T1000 (cell line): ENCODE measurements around the gene LAMC2.
"Not testable (repeated sequence)": the region's sequence is repeated elsewhere in the genome, so short reads cannot be mapped to it uniquely, and the experiment has no call there.

Experiments used
- DNase-seq: peaks from one replicate; lab custom pipeline; 2025; ENCODE audit warnings: mixed read lengths; lab: John Stamatoyannopoulos, UW

LAMC2 gene

GRCh38 chr1:183238071-183238470 lies 52.0 kb downstream of the LAMC2 start:
- peak; percentile 7 for DNase-seq

DNA sequence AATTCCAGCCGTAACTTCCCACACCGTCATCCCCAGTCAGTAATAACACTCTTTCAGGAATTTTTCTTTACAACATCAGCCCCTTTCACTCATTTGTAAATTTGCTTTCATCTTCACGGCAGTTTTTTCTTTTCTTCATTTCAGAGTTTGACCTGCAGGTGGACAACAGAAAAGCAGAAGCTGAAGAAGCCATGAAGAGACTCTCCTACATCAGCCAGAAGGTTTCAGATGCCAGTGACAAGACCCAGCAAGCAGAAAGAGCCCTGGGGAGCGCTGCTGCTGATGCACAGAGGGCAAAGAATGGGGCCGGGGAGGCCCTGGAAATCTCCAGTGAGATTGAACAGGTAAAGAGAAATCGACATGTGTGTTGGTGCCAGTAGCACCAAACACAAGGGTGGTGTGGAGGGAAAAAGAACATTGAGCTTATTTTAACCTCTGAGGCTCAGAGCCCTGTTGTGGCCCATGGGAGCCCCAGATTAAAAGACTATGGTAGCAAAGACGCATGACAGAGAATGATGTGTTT lies 53.2 kb downstream of the LAMC2 start:
- DNase-seq = no peak

DNA sequence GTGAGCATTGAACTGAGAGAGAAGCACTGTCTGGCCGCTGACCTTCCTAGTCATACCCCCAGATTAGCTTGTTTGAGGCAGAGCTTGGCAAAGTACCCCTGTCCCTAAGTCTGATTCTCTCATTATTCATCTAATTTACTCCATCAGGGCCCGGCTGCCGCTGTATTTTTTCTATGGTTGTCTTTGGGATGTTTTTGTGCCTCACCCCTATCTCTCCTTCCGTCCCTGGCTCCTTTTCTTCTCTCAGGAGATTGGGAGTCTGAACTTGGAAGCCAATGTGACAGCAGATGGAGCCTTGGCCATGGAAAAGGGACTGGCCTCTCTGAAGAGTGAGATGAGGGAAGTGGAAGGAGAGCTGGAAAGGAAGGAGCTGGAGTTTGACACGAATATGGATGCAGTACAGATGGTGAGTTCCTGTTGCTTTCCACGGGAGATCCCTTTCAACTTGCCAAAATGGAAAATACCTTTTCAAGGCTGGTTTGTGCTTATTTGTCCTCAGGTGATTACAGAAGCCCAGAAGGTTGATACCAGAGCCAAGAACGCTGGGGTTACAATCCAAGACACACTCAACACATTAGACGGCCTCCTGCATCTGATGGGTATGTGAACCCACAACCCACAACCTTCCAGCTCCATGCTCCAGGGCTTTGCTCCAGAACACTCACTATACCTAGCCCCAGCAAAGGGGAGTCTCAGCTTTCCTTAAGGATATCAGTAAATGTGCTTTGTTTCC lies 53.9 kb downstream of the LAMC2 start:
- DNase-seq = no peak

DNA sequence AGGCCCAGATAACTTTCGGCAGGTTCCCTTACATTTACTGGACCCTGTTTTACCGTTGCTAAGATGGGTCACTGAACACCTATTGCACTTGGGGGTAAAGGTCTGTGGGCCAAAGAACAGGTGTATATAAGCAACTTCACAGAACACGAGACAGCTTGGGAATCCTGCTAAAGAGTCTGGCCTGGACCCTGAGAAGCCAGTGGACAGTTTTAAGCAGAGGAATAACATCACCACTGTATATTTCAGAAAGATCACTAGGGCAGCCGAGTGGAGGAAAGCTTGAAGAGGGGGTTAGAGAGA lies 54.4 kb downstream of the LAMC2 start:
- DNase-seq = no peak

DNA sequence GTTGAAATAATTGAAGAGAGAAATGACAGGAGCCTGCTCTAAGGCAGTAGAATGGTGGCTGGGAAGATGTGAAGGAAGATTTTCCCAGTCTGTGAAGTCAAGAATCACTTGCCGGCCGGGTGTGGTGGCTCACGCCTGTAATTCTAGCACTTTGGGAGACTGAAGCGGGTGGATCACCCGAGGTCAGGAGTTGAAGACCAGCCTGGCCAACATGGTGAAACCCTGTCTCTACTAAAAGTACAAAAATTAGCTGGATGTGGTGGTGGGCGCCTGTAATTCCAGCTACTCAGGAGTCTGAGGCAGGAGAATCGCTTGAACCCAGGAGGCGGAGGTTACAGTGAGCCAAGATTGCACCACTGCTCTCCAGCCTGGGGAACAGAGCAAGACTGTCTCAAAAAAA lies 54.8 kb downstream of the LAMC2 start:
- not testable (repeated sequence) for DNase-seq

GRCh38 chr1:183241471-183241870 lies 55.4 kb downstream of the LAMC2 start:
- no peak for DNase-seq

- DNase-seq = no peak
These were observed 56.5 kb downstream of the LAMC2 start for GRCh38 chr1:183242556-183242955.

GRCh38 chr1:183243161-183244050 lies 57.3 kb downstream of the LAMC2 start:
- DNase-seq = no peak

DNA sequence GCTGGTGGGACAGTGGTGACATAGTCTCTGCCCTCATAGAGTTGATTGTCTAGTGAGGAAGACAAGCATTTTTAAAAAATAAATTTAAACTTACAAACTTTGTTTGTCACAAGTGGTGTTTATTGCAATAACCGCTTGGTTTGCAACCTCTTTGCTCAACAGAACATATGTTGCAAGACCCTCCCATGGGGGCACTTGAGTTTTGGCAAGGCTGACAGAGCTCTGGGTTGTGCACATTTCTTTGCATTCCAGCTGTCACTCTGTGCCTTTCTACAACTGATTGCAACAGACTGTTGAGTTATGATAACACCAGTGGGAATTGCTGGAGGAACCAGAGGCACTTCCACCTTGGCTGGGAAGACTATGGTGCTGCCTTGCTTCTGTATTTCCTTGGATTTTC lies 58.4 kb downstream of the LAMC2 start:
- no peak for DNase-seq

DNA sequence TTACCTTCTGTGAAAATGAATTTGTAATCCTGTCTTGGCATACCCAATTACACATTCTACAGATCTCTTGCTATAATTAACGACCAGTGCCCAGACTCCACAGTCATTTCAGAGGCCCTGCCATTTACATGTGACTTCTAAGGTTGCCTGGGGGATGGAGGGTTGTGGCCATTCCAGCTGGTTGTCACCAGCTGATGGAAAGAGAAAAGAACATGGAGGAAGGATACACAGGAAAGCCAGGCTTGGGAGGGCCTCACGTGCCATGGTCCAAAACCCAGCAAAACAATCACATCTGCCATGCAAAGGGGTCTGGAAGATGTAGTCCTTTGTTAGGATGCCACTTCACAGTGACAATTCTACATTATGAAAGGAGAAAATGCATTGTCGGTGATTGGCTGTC lies 59.3 kb downstream of the LAMC2 start:
- no peak for DNase-seq

DNA sequence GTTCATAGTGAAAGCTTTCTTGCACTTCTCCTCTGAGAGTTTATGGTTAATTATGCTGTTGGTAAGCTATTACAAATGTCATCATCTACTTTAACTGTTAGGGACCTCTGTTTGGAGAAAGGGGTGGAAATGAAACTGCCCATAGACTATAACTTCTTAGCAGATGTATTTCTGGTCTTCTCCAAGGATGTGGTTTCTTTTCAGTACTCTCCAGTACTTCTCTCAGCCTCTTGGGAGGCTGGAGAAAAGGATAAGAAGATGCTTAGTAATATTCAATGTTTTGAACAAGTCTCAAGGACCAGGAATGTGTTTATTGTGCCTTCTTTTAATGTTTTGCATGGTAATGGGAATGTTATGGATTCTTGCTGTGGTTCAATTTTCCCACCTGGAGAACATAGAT lies 60.4 kb downstream of the LAMC2 start:
- no peak for DNase-seq

DNA sequence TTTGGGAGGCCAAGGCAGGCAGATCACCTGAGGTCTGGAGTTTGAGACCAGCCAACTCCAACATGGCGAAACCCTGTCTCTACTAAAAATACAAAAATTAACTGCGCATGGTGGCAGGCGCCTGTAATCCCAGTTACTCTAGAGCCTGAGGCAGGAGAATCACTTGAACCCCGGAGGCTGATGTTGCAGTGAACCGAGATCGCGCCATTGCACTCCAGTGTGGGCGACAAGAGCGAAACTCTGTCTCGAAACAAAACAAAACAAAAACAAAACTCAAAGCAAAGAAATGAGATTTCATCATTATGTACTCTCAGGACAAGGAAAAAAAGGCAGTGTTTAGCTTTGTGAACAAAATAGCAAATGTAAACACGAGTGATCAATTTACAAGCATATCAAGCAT lies 61.0 kb downstream of the LAMC2 start:
- DNase-seq = no peak

- DNase-seq = no peak
These were observed 61.4 kb downstream of the LAMC2 start for GRCh38 chr1:183247484-183247883.

GRCh38 chr1:183247931-183248330 lies 61.9 kb downstream of the LAMC2 start:
- DNase-seq = no peak

GRCh38 chr1:183248989-183249691 lies 63.1 kb downstream of the LAMC2 start:
- no peak for DNase-seq

GRCh38 chr1:183249941-183250452 lies 63.9 kb downstream of the LAMC2 start:
- DNase-seq = no peak

DNA sequence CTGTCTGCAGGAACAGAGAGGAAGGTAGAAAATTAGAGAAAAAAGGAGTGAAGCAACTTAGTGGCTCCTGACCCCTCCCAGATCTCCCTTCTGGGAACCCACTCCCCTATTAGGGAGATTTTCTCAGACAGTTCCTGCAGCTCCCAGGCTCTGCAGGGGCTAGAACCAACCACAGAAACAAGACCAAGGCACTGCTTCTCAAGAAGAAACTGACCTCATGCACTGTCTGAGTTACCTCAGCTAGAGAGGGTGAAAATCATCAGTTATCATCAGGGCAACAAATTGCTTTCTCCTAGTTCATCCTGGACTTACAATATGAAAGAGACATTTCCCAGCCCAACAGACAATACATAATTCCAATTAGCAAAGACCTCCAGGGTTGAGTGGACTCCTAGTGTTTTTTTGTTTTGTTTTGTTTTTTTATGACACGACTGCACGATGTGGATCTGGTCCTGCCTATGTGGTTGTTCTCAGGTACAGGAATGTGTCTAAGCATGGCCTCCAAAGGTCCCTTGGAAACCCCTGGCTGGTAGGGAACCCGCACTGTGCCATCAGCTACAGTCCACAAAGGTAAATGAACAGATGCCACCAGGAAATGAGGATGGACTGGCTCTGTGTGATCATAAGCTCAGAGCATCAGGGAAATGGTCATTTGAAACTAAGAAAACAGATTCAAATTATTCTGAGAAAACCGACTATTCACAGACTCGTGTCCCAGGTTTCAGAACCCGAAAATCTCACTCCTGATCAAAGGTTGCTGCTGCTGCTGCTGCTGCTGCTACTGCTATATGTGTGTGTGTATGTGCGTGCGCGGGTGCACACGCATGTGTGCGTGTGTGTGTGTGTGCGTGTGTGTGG lies 65.3 kb downstream of the LAMC2 start:
- no peak for DNase-seq

DNA sequence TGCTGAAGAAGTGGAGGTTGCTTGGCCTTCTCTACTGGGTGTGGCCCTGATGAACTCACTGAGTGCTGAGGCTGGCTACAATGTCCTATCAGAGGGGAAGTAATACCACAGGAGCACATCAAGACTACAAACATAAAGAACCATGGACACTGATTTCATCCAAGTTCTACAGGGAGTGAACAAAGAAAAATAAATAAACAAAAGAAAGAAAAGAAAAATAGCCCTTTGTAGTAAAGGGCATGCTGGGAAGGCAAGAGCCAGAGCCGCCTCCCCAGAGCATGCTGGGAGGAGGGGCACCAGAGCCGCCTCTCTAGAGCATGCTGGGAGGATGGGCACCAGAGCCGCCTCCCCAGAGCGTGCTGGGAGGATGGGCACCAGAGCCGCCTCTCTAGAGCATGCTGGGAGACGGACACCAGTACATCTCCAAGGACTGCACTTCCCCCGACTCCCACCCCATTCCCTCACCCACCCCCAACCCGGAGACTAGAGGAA lies 65.9 kb downstream of the LAMC2 start:
- no peak for DNase-seq

- DNase-seq = no peak
These were observed 69.0 kb downstream of the LAMC2 start for GRCh38 chr1:183255073-183255472.

- DNase-seq = no peak
These were observed 73.9 kb downstream of the LAMC2 start for GRCh38 chr1:183259924-183260323.

GRCh38 chr1:183262628-183263200 lies 76.7 kb downstream of the LAMC2 start:
- DNase-seq = no peak
